Ramos (cell line): ENCODE data around the gene RGP1.

Experiments
- in situ Hi-C: fragments of 300-500 bp; cut with MboI; formaldehyde crosslinking; loops from one replicate; pipeline ENCODE4 v1.14.3; 2022; ENCODE audit warnings: low sequenced_read_pairs; ENCODE audit not compliant: unreplicated experiment

RGP1 gene

GRCh38 chr9:35718721-35719511 lies 30.2 kb upstream of the RGP1 start:
- in situ Hi-C loops, result no loop called here

- in situ Hi-C loops, result no loop called here
Observed at GRCh38 chr9:35719546-35719945, 29.5 kb upstream of the RGP1 start.

GRCh38 chr9:35723426-35723825 lies 25.7 kb upstream of the RGP1 start:
- in situ Hi-C loops, result loop anchor here (10.0 kb wide), 1 partner anchor 119 kb away; the partner anchor contains the start of gene TESK1

DNA sequence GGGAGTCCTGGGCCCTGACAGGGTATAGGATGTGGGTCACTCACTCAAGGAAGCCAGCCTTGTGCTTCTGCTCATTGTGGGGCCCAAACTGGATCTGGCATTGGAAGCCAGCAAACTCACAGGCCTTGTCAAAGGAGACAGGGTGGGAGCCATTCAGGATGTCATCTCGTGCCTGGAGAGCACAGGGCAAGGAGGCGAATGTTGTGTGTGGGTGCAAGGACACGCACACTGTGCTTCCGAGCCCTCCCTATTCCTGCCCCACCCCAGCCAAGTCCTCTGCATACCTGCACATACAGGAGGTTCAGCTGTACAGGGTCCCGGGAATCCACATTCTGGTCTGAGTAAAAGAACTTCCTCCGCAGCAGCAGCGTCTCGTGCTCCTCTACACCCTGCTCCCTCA lies 25.2 kb upstream of the RGP1 start:
- in situ Hi-C loops, result loop anchor here (10.0 kb wide), 1 partner anchor 119 kb away; the partner anchor contains the start of gene TESK1

DNA sequence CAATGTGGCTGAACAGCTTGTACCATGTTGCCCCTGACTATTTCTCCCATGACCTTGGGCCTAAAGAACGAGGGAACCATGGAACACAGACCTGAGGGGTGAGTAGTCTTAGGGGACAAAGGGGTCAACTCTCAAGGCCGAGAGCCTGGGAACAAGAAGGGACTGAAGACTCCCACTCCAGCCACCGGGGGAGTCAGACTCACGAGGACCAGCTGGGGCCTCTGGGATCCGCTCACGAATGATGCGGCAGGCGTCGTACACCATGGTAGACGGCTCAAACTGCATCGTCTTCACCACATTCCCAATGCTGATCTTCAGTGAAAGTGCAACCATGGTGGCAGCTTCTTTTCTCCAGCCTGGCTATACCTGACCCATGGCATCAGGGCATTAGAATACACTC lies 23.7 kb upstream of the RGP1 start:
- in situ Hi-C loops, result loop anchor here (10.0 to 25.0 kb wide), 2 partner anchors 121 to 638 kb away; partner anchors contain the start of genes FANCG, PIGO and TESK1

- in situ Hi-C loops, result loop anchor here (10.0 to 25.0 kb wide), 2 partner anchors 122 to 640 kb away; partner anchors contain the start of genes FANCG, PIGO and TESK1
Observed at GRCh38 chr9:35726931-35727330, 22.2 kb upstream of the RGP1 start.

- in situ Hi-C loops, result loop anchor here (10.0 to 25.0 kb wide), 2 partner anchors 123 to 640 kb away; partner anchors contain the start of genes FANCG, PIGO and TESK1
Observed at GRCh38 chr9:35727676-35728040, 21.4 kb upstream of the RGP1 start.

DNA sequence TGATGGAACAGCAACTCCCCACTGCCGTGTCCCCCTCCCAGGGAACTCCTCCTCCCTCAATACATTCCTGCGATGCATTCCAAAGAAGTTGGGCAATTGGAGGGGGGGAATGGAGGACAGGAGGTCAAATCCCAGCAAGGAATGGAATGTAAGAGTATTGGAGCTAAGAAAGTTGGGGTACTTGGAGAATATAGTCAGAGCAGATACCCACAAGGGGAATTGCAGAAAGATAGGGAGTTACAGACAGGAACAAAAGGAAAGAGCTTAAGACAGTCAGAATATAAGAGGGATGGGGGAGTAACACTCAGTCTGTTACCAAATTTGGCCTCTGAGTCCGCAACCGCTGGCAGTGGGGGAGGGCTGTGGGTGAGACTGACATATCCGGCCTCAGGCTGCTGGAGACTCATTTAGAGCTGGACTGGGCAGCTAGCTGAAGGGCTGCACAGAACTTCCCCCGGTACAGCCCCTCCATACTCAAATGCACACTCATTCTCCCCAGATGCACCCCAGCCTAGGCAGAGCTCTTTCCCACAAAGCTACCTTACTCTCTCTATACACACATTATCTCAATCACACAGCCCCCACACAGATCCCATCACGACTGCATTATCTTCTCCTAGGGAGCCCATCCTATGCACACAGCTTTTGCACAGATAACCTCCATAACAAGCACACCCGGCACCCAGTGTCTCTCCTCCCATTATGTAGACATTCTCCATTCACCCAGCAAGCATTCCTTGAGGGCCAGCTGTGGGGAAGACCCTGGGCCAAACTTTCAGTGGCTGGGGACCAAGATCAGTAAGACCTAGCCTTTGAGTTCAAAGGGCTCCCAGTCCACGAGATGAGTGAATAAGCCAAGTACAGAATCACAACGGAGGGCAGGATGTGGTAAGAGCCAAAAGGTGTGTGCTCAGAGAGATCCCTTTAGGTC lies 20.8 kb upstream of the RGP1 start:
- in situ Hi-C loops, result loop anchor here (10.0 to 25.0 kb wide), 2 partner anchors 124 to 641 kb away; partner anchors contain the start of genes FANCG, PIGO and TESK1

DNA sequence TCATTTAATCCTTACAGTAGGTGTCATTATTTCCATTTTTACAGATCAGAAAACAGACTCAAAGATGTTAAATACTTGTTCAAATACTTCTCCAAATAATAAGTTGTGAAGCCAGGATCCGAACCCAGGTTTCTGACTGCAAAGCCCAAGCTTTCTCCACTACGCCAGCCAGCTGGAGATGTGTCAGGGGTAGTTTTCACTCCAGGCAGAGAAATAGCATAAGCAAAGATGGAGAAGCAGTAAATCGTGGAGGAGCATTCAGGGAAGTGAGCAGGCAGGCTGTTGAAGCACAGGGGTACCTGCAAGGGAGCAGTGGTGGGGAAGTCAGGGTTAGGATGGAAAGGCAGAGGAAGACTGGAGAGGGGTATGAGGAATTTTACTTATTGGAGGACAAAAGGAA lies 20.0 kb upstream of the RGP1 start:
- in situ Hi-C loops, result loop anchor here (10.0 to 25.0 kb wide), 2 partner anchors 124 to 642 kb away; partner anchors contain the start of genes FANCG, PIGO and TESK1

- in situ Hi-C loops, result loop anchor here (10.0 to 25.0 kb wide), 2 partner anchors 125 to 643 kb away; partner anchors contain the start of genes FANCG, PIGO and TESK1
Observed at GRCh38 chr9:35729700-35730485, 19.2 kb upstream of the RGP1 start.

- in situ Hi-C loops, result loop anchor here (25.0 kb wide), 1 partner anchor 643 kb away; the partner anchor contains the start of genes FANCG and PIGO
Observed at GRCh38 chr9:35730486-35730854, 18.6 kb upstream of the RGP1 start.

- in situ Hi-C loops, result loop anchor here (25.0 kb wide), 1 partner anchor 644 kb away; the partner anchor contains the start of genes FANCG and PIGO
Observed at GRCh38 chr9:35731415-35732184, 17.5 kb upstream of the RGP1 start.

DNA sequence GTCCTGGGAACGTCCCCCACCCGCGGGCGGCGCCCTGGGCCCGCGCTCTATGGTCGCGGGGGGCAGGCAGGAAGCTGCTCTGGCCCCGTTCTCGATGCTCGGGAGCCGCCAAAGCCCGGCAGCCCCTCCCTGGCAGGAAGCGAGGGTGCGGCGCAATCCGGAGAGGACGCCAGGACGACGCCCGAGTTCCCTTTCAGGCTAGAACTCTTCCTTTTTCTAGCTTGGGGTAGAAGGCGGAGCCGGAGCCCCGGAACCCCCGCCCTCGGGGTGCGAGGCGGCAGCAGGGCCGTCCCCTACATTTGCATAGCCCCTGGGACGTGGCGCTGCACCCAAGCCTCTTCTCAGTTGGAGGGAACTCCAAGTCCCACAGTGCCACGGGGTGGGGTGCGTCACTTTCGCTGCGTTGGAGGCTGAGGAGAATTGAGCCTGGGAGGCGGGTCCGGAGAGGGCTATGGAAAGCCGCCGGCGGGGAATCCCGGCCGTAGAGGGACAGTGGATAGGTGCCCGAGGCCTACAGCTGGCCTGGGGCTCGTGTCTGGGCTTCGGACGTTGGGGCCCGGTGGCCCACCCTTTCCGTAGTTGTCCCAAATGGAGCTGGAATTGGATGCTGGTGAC lies 16.8 kb upstream of the RGP1 start, which contains the start of the genes CREB3 and TLN1:
CREB3 (plus strand) TSS at position 482 of the 615 bp plus-strand sequence; CDS start at position 589, 107 bp downstream.
TLN1 (minus strand) TSS at position 11 of the 615 bp plus-strand sequence. CDS start 6,501 bp downstream, outside the sequence.
- in situ Hi-C loops, result loop anchor here (25.0 kb wide), 1 partner anchor 645 kb away; the partner anchor contains the start of genes FANCG and PIGO

- in situ Hi-C loops, result loop anchor here (25.0 kb wide), 1 partner anchor 646 kb away; the partner anchor contains the start of genes FANCG and PIGO
Observed at GRCh38 chr9:35732800-35733541, 16.1 kb upstream of the RGP1 start.

- in situ Hi-C loops, result loop anchor here (25.0 kb wide), 1 partner anchor 647 kb away; the partner anchor contains the start of genes FANCG and PIGO
Observed at GRCh38 chr9:35734096-35734495, 15.0 kb upstream of the RGP1 start.

- in situ Hi-C loops, result loop anchor here (25.0 kb wide), 1 partner anchor 649 kb away; the partner anchor contains the start of genes FANCG and PIGO
Observed at GRCh38 chr9:35736201-35736633, 12.9 kb upstream of the RGP1 start.

GRCh38 chr9:35737143-35737542 lies 11.9 kb upstream of the RGP1 start:
- in situ Hi-C loops, result loop anchor here (25.0 kb wide), 1 partner anchor 650 kb away; the partner anchor contains the start of genes FANCG and PIGO
